ENCODE measurements around the gene BLOC1S3. TPM values are rescaled to one million over a fixed set of nuclear protein-coding genes. Genes with fewer than 3 reads are reported as not detected.
A peak's percentile ranks its signal among the peaks of the same experiment; 100 is the strongest.

BLOC1S3 gene
- total RNA-seq, 1 experiment from 2014 or later, result 25.2 TPM

- peaks cover 25% of the 10 kb centered on the region for H3K27me3 Mint-ChIP-seq (ENCODE audit: unreplicated experiment)
- TF ChIP-seq CTCF (IDR thresholded peaks at IDR 0.05; ENCODE audit: unreplicated experiment), result no peak
- intact Hi-C loops (cut with micrococcal nuclease; ENCODE audit: unreplicated experiment), result no loop called here
- H3K27ac Mint-ChIP-seq (ENCODE audit: unreplicated experiment), result peak overlapping the region; percentile 75
- H3K4me1 Mint-ChIP-seq (ENCODE audit: low read depth, unreplicated experiment), result peaks cover 28% of the 10 kb centered on the region
- CTCF ChIA-PET, result interaction anchor here (0.5 to 1.5 kb wide), 6 partner anchors 17 to 1702 kb away, joined by 3 to 11 read pairs (median 4); partner anchors contain the start of genes BLOC1S3 and TRAPPC6A
- H3K36me3 Mint-ChIP-seq (ENCODE audit: insufficient read depth, unreplicated experiment), result peaks cover 51% of the 10 kb centered on the region
- H3K4me3 Mint-ChIP-seq (ENCODE audit: low read depth, unreplicated experiment), result peak overlapping the region; percentile 20
- no peaks in the 10 kb centered on the region for H3K9me3 Mint-ChIP-seq (ENCODE audit: low read depth, unreplicated experiment)
- peak; percentile 78 for DNase-seq
- BruUV-seq (replicated peaks), result no TSS peak
These were observed 24.3 kb upstream of the BLOC1S3 start for GRCh38 chr19:45154064-45154827.

- intact Hi-C loops (cut with micrococcal nuclease; ENCODE audit: unreplicated experiment), result no loop called here
- no peak for TF ChIP-seq CTCF (IDR thresholded peaks at IDR 0.05; ENCODE audit: unreplicated experiment)
- peaks cover 42% of the 10 kb centered on the region for H3K4me1 Mint-ChIP-seq (ENCODE audit: low read depth, unreplicated experiment)
- H3K27me3 Mint-ChIP-seq (ENCODE audit: unreplicated experiment), result peaks cover 25% of the 10 kb centered on the region
- no peak for DNase-seq
- no TSS peak for BruUV-seq (replicated peaks)
- H3K4me3 Mint-ChIP-seq (ENCODE audit: low read depth, unreplicated experiment), result no peak overlapping the region
- H3K27ac Mint-ChIP-seq (ENCODE audit: unreplicated experiment), result no peak overlapping the region
- CTCF ChIA-PET, result no interaction called here
- H3K9me3 Mint-ChIP-seq (ENCODE audit: low read depth, unreplicated experiment), result no peaks in the 10 kb centered on the region
- H3K36me3 Mint-ChIP-seq (ENCODE audit: insufficient read depth, unreplicated experiment), result peaks cover 65% of the 10 kb centered on the region
These were observed 22.5 kb upstream of the BLOC1S3 start for GRCh38 chr19:45156011-45156630.

- H3K4me3 Mint-ChIP-seq (ENCODE audit: low read depth, unreplicated experiment), result no peak overlapping the region
- H3K9me3 Mint-ChIP-seq (ENCODE audit: low read depth, unreplicated experiment), result no peaks in the 10 kb centered on the region
- no peak for DNase-seq
- no peak overlapping the region for H3K27ac Mint-ChIP-seq (ENCODE audit: unreplicated experiment)
- H3K36me3 Mint-ChIP-seq (ENCODE audit: insufficient read depth, unreplicated experiment), result peaks cover 66% of the 10 kb centered on the region
- CTCF ChIA-PET, result no interaction called here
- H3K4me1 Mint-ChIP-seq (ENCODE audit: low read depth, unreplicated experiment), result peaks cover 48% of the 10 kb centered on the region
- TF ChIP-seq CTCF (IDR thresholded peaks at IDR 0.05; ENCODE audit: unreplicated experiment), result no peak
- H3K27me3 Mint-ChIP-seq (ENCODE audit: unreplicated experiment), result peaks cover 25% of the 10 kb centered on the region
- intact Hi-C loops (cut with micrococcal nuclease; ENCODE audit: unreplicated experiment), result no loop called here
- BruUV-seq (replicated peaks), result no TSS peak
These were observed 21.8 kb upstream of the BLOC1S3 start for GRCh38 chr19:45156751-45157150.

GRCh38 chr19:45158503-45159209 is 19.9 kb upstream of the BLOC1S3 start:
- no peak for TF ChIP-seq CTCF (IDR thresholded peaks at IDR 0.05; ENCODE audit: unreplicated experiment)
- H3K27ac Mint-ChIP-seq (ENCODE audit: unreplicated experiment), result peak overlapping the region; percentile 28
- H3K4me1 Mint-ChIP-seq (ENCODE audit: low read depth, unreplicated experiment), result peaks cover 51% of the 10 kb centered on the region
- CTCF ChIA-PET, result no interaction called here
- H3K36me3 Mint-ChIP-seq (ENCODE audit: insufficient read depth, unreplicated experiment), result peaks cover 65% of the 10 kb centered on the region
- no peak for DNase-seq
- peaks cover 25% of the 10 kb centered on the region for H3K27me3 Mint-ChIP-seq (ENCODE audit: unreplicated experiment)
- no peak overlapping the region for H3K4me3 Mint-ChIP-seq (ENCODE audit: low read depth, unreplicated experiment)
- H3K9me3 Mint-ChIP-seq (ENCODE audit: low read depth, unreplicated experiment), result no peaks in the 10 kb centered on the region
- intact Hi-C loops (cut with micrococcal nuclease; ENCODE audit: unreplicated experiment), result no loop called here
- BruUV-seq (replicated peaks), result no TSS peak

Measured in Calu3 (cell line).